ENCODE results near the gene GMEB1. TPM values are rescaled to one million over a fixed set of nuclear protein-coding genes. Genes with fewer than 3 reads are reported as not detected.

The GMEB1 gene
- total RNA-seq, 1 experiment from 2014 or later, result 13.3 TPM

DNA sequence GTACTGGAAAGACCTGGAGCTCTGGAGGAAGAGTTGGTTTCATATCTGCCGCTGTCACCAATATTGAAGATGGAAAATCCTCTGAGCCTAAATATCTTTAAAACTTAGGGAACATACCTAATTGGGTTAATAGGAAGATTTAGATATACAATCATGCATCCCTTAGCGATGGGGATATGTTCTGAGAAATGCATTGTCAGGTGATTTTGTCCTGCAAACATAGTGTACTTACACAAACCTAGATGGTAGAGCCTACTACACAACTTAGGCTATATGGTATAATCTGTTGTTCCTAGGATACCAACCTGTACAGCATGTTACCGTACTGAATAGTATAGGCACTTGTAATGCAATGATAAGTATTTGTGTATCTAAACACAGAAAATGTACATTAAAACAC lies 90.7 kb downstream of the GMEB1 start:
- Mint-ChIP-seq H3K4me3 (ENCODE audit: unreplicated experiment) (no peak overlapping the region), H3K27me3 (ENCODE audit: insufficient read depth, unreplicated experiment) (no peaks in the 10 kb centered on the region), H3K9me3 (ENCODE audit: unreplicated experiment) (no peaks in the 10 kb centered on the region), H3K4me1 (ENCODE audit: insufficient read depth, unreplicated experiment) (peaks cover 18% of the 10 kb centered on the region), H3K36me3 (ENCODE audit: insufficient read depth, unreplicated experiment) (peaks cover 40% of the 10 kb centered on the region), H3K27ac (ENCODE audit: low read depth, unreplicated experiment) (no peak overlapping the region)
- ChIA-PET CTCF (no interaction called here), POLR2A (interaction anchor here (0.9 to 3.7 kb wide), 5 partner anchors 20 to 423 kb away, joined by 3 to 15 read pairs (median 4); partner anchors contain the start of genes RNU11, SRSF4, TAF12 and YTHDF2)
- TF ChIP-seq, protein P1, sequence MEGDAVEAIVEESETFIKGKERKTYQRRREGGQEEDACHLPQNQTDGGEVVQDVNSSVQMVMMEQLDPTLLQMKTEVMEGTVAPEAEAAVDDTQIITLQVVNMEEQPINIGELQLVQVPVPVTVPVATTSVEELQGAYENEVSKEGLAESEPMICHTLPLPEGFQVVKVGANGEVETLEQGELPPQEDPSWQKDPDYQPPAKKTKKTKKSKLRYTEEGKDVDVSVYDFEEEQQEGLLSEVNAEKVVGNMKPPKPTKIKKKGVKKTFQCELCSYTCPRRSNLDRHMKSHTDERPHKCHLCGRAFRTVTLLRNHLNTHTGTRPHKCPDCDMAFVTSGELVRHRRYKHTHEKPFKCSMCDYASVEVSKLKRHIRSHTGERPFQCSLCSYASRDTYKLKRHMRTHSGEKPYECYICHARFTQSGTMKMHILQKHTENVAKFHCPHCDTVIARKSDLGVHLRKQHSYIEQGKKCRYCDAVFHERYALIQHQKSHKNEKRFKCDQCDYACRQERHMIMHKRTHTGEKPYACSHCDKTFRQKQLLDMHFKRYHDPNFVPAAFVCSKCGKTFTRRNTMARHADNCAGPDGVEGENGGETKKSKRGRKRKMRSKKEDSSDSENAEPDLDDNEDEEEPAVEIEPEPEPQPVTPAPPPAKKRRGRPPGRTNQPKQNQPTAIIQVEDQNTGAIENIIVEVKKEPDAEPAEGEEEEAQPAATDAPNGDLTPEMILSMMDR (IDR thresholded peaks at IDR 0.05; ENCODE audit: unreplicated experiment), result no peak
- BruUV-seq (replicated peaks), result no TSS peak
- no peak for DNase-seq (ENCODE audit: unreplicated experiment)
- intact Hi-C loops (cut with micrococcal nuclease), result no loop called here

GRCh38 chr1:28761189-28761588 lies 92.6 kb downstream of the GMEB1 start:
- DNase-seq (ENCODE audit: unreplicated experiment), result no peak
- Mint-ChIP-seq H3K36me3 (ENCODE audit: insufficient read depth, unreplicated experiment) (peaks cover 55% of the 10 kb centered on the region), H3K4me1 (ENCODE audit: insufficient read depth, unreplicated experiment) (peaks cover 18% of the 10 kb centered on the region), H3K9me3 (ENCODE audit: unreplicated experiment) (no peaks in the 10 kb centered on the region), H3K27me3 (ENCODE audit: insufficient read depth, unreplicated experiment) (no peaks in the 10 kb centered on the region), H3K4me3 (ENCODE audit: unreplicated experiment) (no peak overlapping the region), H3K27ac (ENCODE audit: low read depth, unreplicated experiment) (no peak overlapping the region)
- TF ChIP-seq, protein P1 (IDR thresholded peaks at IDR 0.05; ENCODE audit: unreplicated experiment), result no peak
- ChIA-PET POLR2A (interaction anchor here (1.4 to 3.7 kb wide), 3 partner anchors 9 to 118 kb away, joined by 6 to 11 read pairs (median 6); partner anchors contain the start of genes TAF12 and YTHDF2), CTCF (interaction anchor here (0.9 kb wide), 1 partner anchor 9 kb away, joined by 3 read pairs; no protein-coding TSS in a partner anchor)
- intact Hi-C loops (cut with micrococcal nuclease), result no loop called here
- no TSS peak for BruUV-seq (replicated peaks)

- Mint-ChIP-seq H3K9me3 (ENCODE audit: unreplicated experiment) (no peaks in the 10 kb centered on the region), H3K4me3 (ENCODE audit: unreplicated experiment) (no peak overlapping the region), H3K27ac (ENCODE audit: low read depth, unreplicated experiment) (no peak overlapping the region), H3K36me3 (ENCODE audit: insufficient read depth, unreplicated experiment) (peaks cover 71% of the 10 kb centered on the region), H3K4me1 (ENCODE audit: insufficient read depth, unreplicated experiment) (no peaks in the 10 kb centered on the region), H3K27me3 (ENCODE audit: insufficient read depth, unreplicated experiment) (no peaks in the 10 kb centered on the region)
- ChIA-PET POLR2A (no interaction called here), CTCF (no interaction called here)
- TF ChIP-seq, protein P1 (IDR thresholded peaks at IDR 0.05; ENCODE audit: unreplicated experiment), result no peak
- intact Hi-C loops (cut with micrococcal nuclease), result no loop called here
- no TSS peak for BruUV-seq (replicated peaks)
- no peak for DNase-seq (ENCODE audit: unreplicated experiment)
Measured at GRCh38 chr1:28766532-28767183, 98.1 kb downstream of the GMEB1 start.

Other genes with a start within 250 kb of the GMEB1 start
- 30.3 and 42.4 TPM in 2 replicates for gene RCC1, start 162.7 kb upstream of the GMEB1 start, total RNA-seq (2022)
- gene TRNAU1AP, start 115.7 kb upstream of the GMEB1 start, total RNA-seq (2022), result 28.2 and 33.4 TPM in 2 replicates
- gene RAB42, start 76.5 kb upstream of the GMEB1 start, total RNA-seq (2022), result not detected in 2 replicates
- 29.7 and 40.9 TPM in 2 replicates for gene TAF12, start 25.7 kb upstream of the GMEB1 start, total RNA-seq (2022)
- not detected in 2 replicates for gene RNU11, start 20.2 kb upstream of the GMEB1 start, total RNA-seq (2022)
- gene YTHDF2, start 68.2 kb downstream of the GMEB1 start, total RNA-seq (2022), result 102 and 127 TPM in 2 replicates
- gene OPRD1, start 143.4 kb downstream of the GMEB1 start, total RNA-seq (2022), result not detected in 2 replicates
- gene EPB41, start 245.8 kb downstream of the GMEB1 start, total RNA-seq (2022), result 15.0 and 23.0 TPM in 2 replicates

Measured in MCF 10A (cell line).